OCI-LY1 (cell line): ENCODE measurements around the gene PTPN5.

Experiments
- EZH2 ChIP-seq: fragments of 200-600 bp; sonication (generic), shearing (Covaris generic); IDR thresholded peaks from 2 replicates; pipeline ENCODE4 v1.8.0; 2017; ENCODE audit warnings: borderline replicate concordance, mixed run types, mild to moderate bottlenecking, antibody characterized with exemption, low read length, moderate library complexity, mixed read lengths
- TF ChIP-seq, protein P1 (sequence below): fragments of 200-600 bp; sonication (generic), shearing (Covaris generic); IDR thresholded peaks from 2 replicates; pipeline ENCODE4 v1.5.1; 2017; ENCODE audit warnings: mild to moderate bottlenecking, antibody characterized with exemption, low read length, moderate library complexity, mixed read lengths

DNA sequence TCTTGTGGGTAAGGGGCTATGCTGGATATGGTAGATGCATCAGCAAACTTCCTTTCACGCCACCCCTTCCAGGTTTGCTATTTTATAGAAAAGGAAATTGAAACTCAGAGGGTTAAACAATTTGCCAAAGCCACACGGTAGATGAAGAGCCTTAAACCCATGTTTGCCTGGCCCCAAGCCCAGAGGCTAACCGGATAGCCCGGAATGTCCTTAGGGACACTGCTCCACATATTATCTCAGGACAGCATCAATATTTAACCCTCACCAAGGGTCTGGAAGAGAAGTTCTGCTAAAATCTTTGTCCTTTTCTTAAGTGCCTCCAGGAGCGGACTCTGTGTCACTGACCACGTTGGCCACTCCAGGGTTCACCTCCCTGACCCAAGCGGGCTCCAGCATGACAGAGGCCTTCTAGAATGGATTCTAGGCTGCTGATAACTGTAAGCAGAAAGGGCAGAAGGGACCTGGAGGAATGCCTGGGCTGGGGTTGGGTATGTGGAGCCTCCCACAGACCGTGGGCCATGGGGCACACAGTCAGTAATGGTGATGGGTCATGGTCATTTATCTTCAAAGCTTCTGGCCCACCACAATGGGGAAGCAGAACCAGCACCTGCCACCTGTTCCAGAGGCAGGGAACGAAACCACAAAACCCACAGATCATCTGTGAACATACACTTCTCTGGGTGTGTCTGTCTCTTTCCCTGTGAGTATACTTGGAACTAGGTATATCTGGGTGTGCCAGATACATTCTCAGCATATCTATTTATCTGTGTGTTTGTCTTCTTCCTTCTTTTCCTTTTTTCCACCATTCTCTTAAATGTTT, 98.4 kb downstream of the PTPN5 start:
- TF ChIP-seq, protein P1, sequence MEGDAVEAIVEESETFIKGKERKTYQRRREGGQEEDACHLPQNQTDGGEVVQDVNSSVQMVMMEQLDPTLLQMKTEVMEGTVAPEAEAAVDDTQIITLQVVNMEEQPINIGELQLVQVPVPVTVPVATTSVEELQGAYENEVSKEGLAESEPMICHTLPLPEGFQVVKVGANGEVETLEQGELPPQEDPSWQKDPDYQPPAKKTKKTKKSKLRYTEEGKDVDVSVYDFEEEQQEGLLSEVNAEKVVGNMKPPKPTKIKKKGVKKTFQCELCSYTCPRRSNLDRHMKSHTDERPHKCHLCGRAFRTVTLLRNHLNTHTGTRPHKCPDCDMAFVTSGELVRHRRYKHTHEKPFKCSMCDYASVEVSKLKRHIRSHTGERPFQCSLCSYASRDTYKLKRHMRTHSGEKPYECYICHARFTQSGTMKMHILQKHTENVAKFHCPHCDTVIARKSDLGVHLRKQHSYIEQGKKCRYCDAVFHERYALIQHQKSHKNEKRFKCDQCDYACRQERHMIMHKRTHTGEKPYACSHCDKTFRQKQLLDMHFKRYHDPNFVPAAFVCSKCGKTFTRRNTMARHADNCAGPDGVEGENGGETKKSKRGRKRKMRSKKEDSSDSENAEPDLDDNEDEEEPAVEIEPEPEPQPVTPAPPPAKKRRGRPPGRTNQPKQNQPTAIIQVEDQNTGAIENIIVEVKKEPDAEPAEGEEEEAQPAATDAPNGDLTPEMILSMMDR, result no peak
- no peak for TF ChIP-seq EZH2
